ENCODE data around the gene TP53BP1.
"Not testable (repeated sequence)": the region's sequence is repeated elsewhere in the genome, so short reads cannot be mapped to it uniquely, and the experiment has no call there.

Gene TP53BP1

GRCh38 chr15:43420435-43420834, 72.5 kb downstream of the TP53BP1 start:
- no peak for DNase-seq (ENCODE audit: low spot score)

- DNase-seq (ENCODE audit: low spot score): no peak
Measured at GRCh38 chr15:43414196-43414595, 78.8 kb downstream of the TP53BP1 start.

GRCh38 chr15:43412096-43412495, 80.9 kb downstream of the TP53BP1 start:
- DNase-seq (ENCODE audit: low spot score): no peak

- DNase-seq (ENCODE audit: low spot score): peak; percentile 41
Measured at GRCh38 chr15:43410572-43411214, 82.3 kb downstream of the TP53BP1 start.

GRCh38 chr15:43408789-43409188, 84.2 kb downstream of the TP53BP1 start:
- DNase-seq (ENCODE audit: low spot score): no peak

GRCh38 chr15:43406808-43407207, 86.1 kb downstream of the TP53BP1 start:
- no peak for DNase-seq (ENCODE audit: low spot score)

- no peak for DNase-seq (ENCODE audit: low spot score)
Measured at GRCh38 chr15:43406189-43406588, 86.8 kb downstream of the TP53BP1 start.

GRCh38 chr15:43404130-43404529, 88.8 kb downstream of the TP53BP1 start:
- no peak for DNase-seq (ENCODE audit: low spot score)

GRCh38 chr15:43403616-43404015, 89.3 kb downstream of the TP53BP1 start:
- no peak for DNase-seq (ENCODE audit: low spot score)

GRCh38 chr15:43402255-43402654, 90.7 kb downstream of the TP53BP1 start:
- no peak for DNase-seq (ENCODE audit: low spot score)

- DNase-seq (ENCODE audit: low spot score): not testable (repeated sequence)
Measured at GRCh38 chr15:43393592-43393991, 99.4 kb downstream of the TP53BP1 start.

- no peak for DNase-seq (ENCODE audit: low spot score)
Measured at GRCh38 chr15:43390723-43391122, 102.2 kb downstream of the TP53BP1 start.

- DNase-seq (ENCODE audit: low spot score): peak; percentile 14
Measured at GRCh38 chr15:43383070-43383469, 109.9 kb downstream of the TP53BP1 start.

GRCh38 chr15:43382310-43382709, 110.6 kb downstream of the TP53BP1 start:
- DNase-seq (ENCODE audit: low spot score): no peak

- DNase-seq (ENCODE audit: low spot score): no peak
Measured at GRCh38 chr15:43378601-43379000, 114.4 kb downstream of the TP53BP1 start.

- DNase-seq (ENCODE audit: low spot score): peak; percentile 24
Measured at GRCh38 chr15:43376017-43376705, 116.8 kb downstream of the TP53BP1 start.

GRCh38 chr15:43370975-43371974, 121.7 kb downstream of the TP53BP1 start, which contains the start of the genes TUBGCP4 and ZSCAN29:
Gene TUBGCP4, plus strand, starts transcription at chr15:43371101. Its CDS starts 254 bp downstream, at chr15:43371355.
Gene ZSCAN29, minus strand, starts transcription at chr15:43371043. Its CDS starts 1,130 bp downstream, at chr15:43369913.
- DNase-seq (ENCODE audit: low spot score): peak; percentile 94

- DNase-seq (ENCODE audit: low spot score): peak; percentile 37
Measured at GRCh38 chr15:43370310-43370974, 122.5 kb downstream of the TP53BP1 start.

GRCh38 chr15:43361313-43361903, 131.5 kb downstream of the TP53BP1 start:
- no peak for DNase-seq (ENCODE audit: low spot score)

- DNase-seq (ENCODE audit: low spot score): no peak
Measured at GRCh38 chr15:43360821-43361220, 132.1 kb downstream of the TP53BP1 start.
